GM23338 (cell line): ENCODE results near the gene CERS1. TPM values are rescaled to one million over a fixed set of nuclear protein-coding genes. Genes with fewer than 3 reads are reported as not detected.
A peak's percentile ranks its signal among the peaks of the same experiment; 100 is the strongest.

Experiments used
- ATAC-seq: fragments of 200-7000 bp; cut with Tn5 transposase; 3 replicates; pipeline ENCODE4 v1.9.1; 2020
- DNase-seq: peaks from one replicate; pipeline ENCODE4 v3.0.0-alpha.2; 2015; ENCODE audit warnings: low spot score
- H2AFZ ChIP-seq: fragments of 200-600 bp; sonication (generic); 2 replicates; pipeline ENCODE4 v1.8.0; 2016; ENCODE audit warnings: antibody characterized with exemption, mild to moderate bottlenecking, moderate library complexity
- H3F3A ChIP-seq: fragments of 200-600 bp; sonication (generic); replicated peaks from 2 replicates; pipeline ENCODE4 v1.8.0; 2017; ENCODE audit warnings: antibody characterized with exemption, mixed run types, low read depth
- H3K27ac ChIP-seq: fragments of 200-600 bp; sonication (generic); 2 replicates; pipeline ENCODE4 v1.6.1; 2016; ENCODE audit warnings: low read depth
- H3K27me3 ChIP-seq: fragments of 200-600 bp; sonication (generic); 2 replicates; pipeline ENCODE4 v1.8.0; 2016; ENCODE audit warnings: mild to moderate bottlenecking, mixed run types, moderate library complexity; ENCODE audit not compliant: insufficient read depth
- H3K36me3 ChIP-seq: fragments of 200-600 bp; sonication (generic); 2 replicates; pipeline ENCODE4 v1.8.0; 2016; ENCODE audit warnings: mild to moderate bottlenecking; ENCODE audit not compliant: insufficient read depth
- H3K4me1 ChIP-seq: fragments of 200-600 bp; sonication (generic); 2 replicates; pipeline ENCODE4 v1.8.0; 2016; ENCODE audit warnings: mild to moderate bottlenecking, moderate library complexity; ENCODE audit not compliant: insufficient read depth
- H3K4me2 ChIP-seq: fragments of 200-600 bp; sonication (generic); 2 replicates; pipeline ENCODE4 v1.7.1; 2017; ENCODE audit warnings: mixed run types
- H3K4me3 ChIP-seq: fragments of 200-600 bp; sonication (generic); 2 replicates; pipeline ENCODE4 v1.6.1; 2016; ENCODE audit warnings: mixed run types
- H3K79me2 ChIP-seq: fragments of 200-600 bp; sonication (generic); replicated peaks from 2 replicates; pipeline ENCODE4 v1.8.0; 2017; ENCODE audit warnings: mild to moderate bottlenecking; ENCODE audit not compliant: insufficient read depth
- H3K9me2 ChIP-seq: fragments of 200-600 bp; sonication (generic); 2 replicates; pipeline ENCODE4 v1.8.0; 2017; ENCODE audit not compliant: insufficient read depth
- H4K20me1 ChIP-seq: fragments of 200-600 bp; sonication (generic); replicated peaks from 2 replicates; pipeline ENCODE4 v1.8.0; 2017; ENCODE audit warnings: mild to moderate bottlenecking; ENCODE audit not compliant: insufficient read depth
- H3K27ac Mint-ChIP-seq: 2 replicates; pipeline ENCODE4 v1.8.0; 2020; ENCODE audit warnings: inconsistent platforms, mild to moderate bottlenecking, moderate library complexity, mixed read lengths
- H3K27me3 Mint-ChIP-seq: 3 replicates; pipeline ENCODE4 v1.8.0; 2022; ENCODE audit warnings: low read depth, mild to moderate bottlenecking, moderate library complexity, mixed read lengths, inconsistent platforms; ENCODE audit not compliant: insufficient read depth, poor library complexity
- H3K36me3 Mint-ChIP-seq: 3 replicates; pipeline ENCODE4 v1.8.0; 2021; ENCODE audit warnings: low read depth, mild to moderate bottlenecking, inconsistent platforms, moderate library complexity, mixed read lengths
- H3K4me1 Mint-ChIP-seq: 3 replicates; pipeline ENCODE4 v1.8.0; 2020; ENCODE audit warnings: mild to moderate bottlenecking, inconsistent platforms, mixed read lengths
- H3K4me3 Mint-ChIP-seq: 3 replicates; pipeline ENCODE4 v1.8.0; 2021; ENCODE audit warnings: moderate library complexity, mild to moderate bottlenecking, inconsistent platforms, mixed read lengths
- H3K9me3 Mint-ChIP-seq: 3 replicates; pipeline ENCODE4 v1.8.0; 2020; ENCODE audit warnings: moderate library complexity, mild to moderate bottlenecking, inconsistent platforms, mixed read lengths
- CREB1 ChIP-seq: fragments of 250-450 bp; sonication (Bioruptor Pico); IDR thresholded peaks from 2 replicates; pipeline ENCODE4 v1.5.0; 2020; ENCODE audit warnings: low read depth, mild to moderate bottlenecking, moderate library complexity
- EZH2 ChIP-seq: fragments of 200-600 bp; sonication (generic); IDR thresholded peaks from one replicate; pipeline ENCODE4 v1.8.0; 2017; ENCODE audit warnings: antibody characterized with exemption, mild to moderate bottlenecking, low read depth; ENCODE audit not compliant: unreplicated experiment
- EZH2phosphoT487 ChIP-seq: fragments of 200-600 bp; sonication (generic); IDR thresholded peaks from one replicate; pipeline ENCODE4 v1.8.1; 2018; ENCODE audit warnings: antibody characterized with exemption; ENCODE audit not compliant: unreplicated experiment
- JUNB ChIP-seq: IDR thresholded peaks from one replicate; pipeline ENCODE4 v1.6.1; 2016; ENCODE audit warnings: antibody characterized with exemption; ENCODE audit not compliant: unreplicated experiment
- NANOG ChIP-seq: IDR thresholded peaks from 2 replicates; pipeline ENCODE4 v1.6.1; 2016; ENCODE audit warnings: antibody characterized with exemption, borderline replicate concordance
- POLR2AphosphoS5 ChIP-seq: IDR thresholded peaks from 2 replicates; pipeline ENCODE4 v1.6.1; 2016; ENCODE audit warnings: antibody characterized with exemption, low read depth
- STAT1 ChIP-seq: IDR thresholded peaks from one replicate; pipeline ENCODE4 v1.6.1; 2016; ENCODE audit warnings: antibody characterized with exemption; ENCODE audit not compliant: unreplicated experiment
- ZNF114 ChIP-seq: fragments of 250-450 bp; sonication (Bioruptor Pico); IDR thresholded peaks from 2 replicates; pipeline ENCODE4 v1.5.0; 2020; ENCODE audit warnings: mild to moderate bottlenecking, moderate library complexity
- ZNF331 ChIP-seq: fragments of 250-450 bp; sonication (Bioruptor Pico); IDR thresholded peaks from 2 replicates; pipeline ENCODE4 v1.5.0; 2020; ENCODE audit warnings: low read depth, mild to moderate bottlenecking, moderate library complexity
- polyA plus RNA-seq: library from polyadenylated mRNA; unstranded; fragments of >200 nt; fragmentation: Nextera tagmentation; extraction: Ambion mirVana; gene quantifications from 2 replicates; pipeline ENCODE4 v1.2.1, GENCODE V29; 2016
- total RNA-seq: library from RNA; depleted of rRNA; stranded (reverse); fragments of >200 nt; shearing (Covaris generic); gene quantifications from 2 replicates; pipeline ENCODE4 v1.2.3, GENCODE V29; 2014
- TF ChIP-seq, protein P1 (sequence below): IDR thresholded peaks from 2 replicates; pipeline ENCODE4 v1.6.1; 2016; ENCODE audit warnings: antibody characterized with exemption
- TF ChIP-seq, protein P2 (sequence below): IDR thresholded peaks from one replicate; pipeline ENCODE4 v1.6.1; 2018; ENCODE audit warnings: antibody characterized with exemption; ENCODE audit not compliant: unreplicated experiment
- TF ChIP-seq, protein P3 (sequence below): fragments of 250-450 bp; sonication (Bioruptor Pico); IDR thresholded peaks from 2 replicates; pipeline ENCODE4 v1.5.0; 2020; ENCODE audit warnings: mild to moderate bottlenecking, moderate library complexity
- TF ChIP-seq, protein P4 (sequence below), 2 experiments: fragments of 200-600 bp in 1 of 2; sonication (generic) in 1 of 2; conservative IDR thresholded peaks; 2 replicates each; pipeline versions ENCODE4 v1.5.1 to v1.6.1; 2016 to 2017; ENCODE audit warnings: antibody characterized with exemption in 2 of 2, low read depth in 2 of 2, mild to moderate bottlenecking in 2 of 2, moderate library complexity in 1 of 2

CERS1 gene
- total and polyA plus RNA-seq, 2 experiments from 2014 or later, result 11.1 to 12.2 TPM

DNA sequence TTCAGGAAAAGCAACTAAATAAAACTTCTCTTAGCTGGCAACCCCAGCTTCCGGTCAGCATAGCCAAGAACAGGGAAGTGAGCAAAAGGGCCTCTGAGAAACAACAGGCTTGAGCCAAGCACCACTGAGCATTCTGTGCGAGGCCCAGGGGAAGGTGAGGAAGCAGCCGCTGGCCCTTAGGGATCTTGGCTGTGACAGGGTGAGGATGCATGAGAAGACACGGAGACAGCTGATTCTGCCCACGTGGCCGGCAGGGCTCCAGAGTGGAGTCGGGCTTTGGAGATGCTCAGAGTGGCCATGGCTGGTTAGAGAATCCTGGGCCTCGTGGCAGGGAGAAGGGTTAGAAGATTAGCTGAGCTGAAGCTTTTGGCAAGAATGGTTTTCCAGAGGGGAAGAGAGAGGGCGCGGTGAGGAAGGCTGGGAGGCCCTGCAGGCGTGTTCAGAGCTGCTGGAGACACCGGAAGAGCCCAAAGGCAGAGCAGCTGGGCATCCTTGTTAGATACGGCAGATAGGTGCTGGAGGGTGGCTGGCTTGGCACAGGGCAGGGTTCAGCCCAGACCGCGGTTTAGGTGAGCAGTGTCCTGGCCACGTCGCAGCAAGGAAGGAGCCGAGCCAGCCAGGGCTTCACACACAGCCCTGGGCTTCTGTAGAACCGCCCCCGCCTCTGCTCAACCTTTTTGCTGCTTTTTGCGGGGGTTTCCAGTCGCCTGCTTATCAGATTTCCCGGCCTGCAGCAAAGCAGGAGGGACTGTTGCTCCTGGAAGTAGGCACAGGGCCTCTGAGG, 46.9 kb downstream of the CERS1 start:
- no peaks in the 10 kb centered on the region for H3K4me1 ChIP-seq
- no peak overlapping the region for H3K4me3 ChIP-seq
- H3K4me3 Mint-ChIP-seq, result no peak overlapping the region
- H3K27ac ChIP-seq, result no peak overlapping the region
- peak overlapping the region; percentile 85; the same call in 1 of the 2 replicates for H3K27ac Mint-ChIP-seq
- H3K79me2 ChIP-seq, result peaks cover 49% of the 10 kb centered on the region
- H3K27me3 Mint-ChIP-seq, result peaks cover 3% of the 10 kb centered on the region
- no peaks in the 10 kb centered on the region for H3K27me3 ChIP-seq
- peaks cover 35% of the 10 kb centered on the region for H3K36me3 ChIP-seq
- H3K4me1 Mint-ChIP-seq, result peaks cover 6% of the 10 kb centered on the region
- peaks cover 40% of the 10 kb centered on the region for H4K20me1 ChIP-seq
- DNase-seq (no peak), ATAC-seq (no peak)
- no peak overlapping the region for H2AFZ ChIP-seq
- no peaks in the 10 kb centered on the region for H3K9me3 Mint-ChIP-seq
- H3K36me3 Mint-ChIP-seq, result peaks cover 59% of the 10 kb centered on the region
- H3K9me2 ChIP-seq, result no peaks in the 10 kb centered on the region
- no peak for TF ChIP-seq ZNF331 (CRISPR knock-in tag)
- TF ChIP-seq, protein P1, sequence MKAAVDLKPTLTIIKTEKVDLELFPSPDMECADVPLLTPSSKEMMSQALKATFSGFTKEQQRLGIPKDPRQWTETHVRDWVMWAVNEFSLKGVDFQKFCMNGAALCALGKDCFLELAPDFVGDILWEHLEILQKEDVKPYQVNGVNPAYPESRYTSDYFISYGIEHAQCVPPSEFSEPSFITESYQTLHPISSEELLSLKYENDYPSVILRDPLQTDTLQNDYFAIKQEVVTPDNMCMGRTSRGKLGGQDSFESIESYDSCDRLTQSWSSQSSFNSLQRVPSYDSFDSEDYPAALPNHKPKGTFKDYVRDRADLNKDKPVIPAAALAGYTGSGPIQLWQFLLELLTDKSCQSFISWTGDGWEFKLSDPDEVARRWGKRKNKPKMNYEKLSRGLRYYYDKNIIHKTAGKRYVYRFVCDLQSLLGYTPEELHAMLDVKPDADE, result no peak
- TF ChIP-seq JUNB, result no peak
- no peak for TF ChIP-seq STAT1
- TF ChIP-seq EZH2phosphoT487, result no peak
- TF ChIP-seq NANOG, result no peak
- TF ChIP-seq, protein P2, sequence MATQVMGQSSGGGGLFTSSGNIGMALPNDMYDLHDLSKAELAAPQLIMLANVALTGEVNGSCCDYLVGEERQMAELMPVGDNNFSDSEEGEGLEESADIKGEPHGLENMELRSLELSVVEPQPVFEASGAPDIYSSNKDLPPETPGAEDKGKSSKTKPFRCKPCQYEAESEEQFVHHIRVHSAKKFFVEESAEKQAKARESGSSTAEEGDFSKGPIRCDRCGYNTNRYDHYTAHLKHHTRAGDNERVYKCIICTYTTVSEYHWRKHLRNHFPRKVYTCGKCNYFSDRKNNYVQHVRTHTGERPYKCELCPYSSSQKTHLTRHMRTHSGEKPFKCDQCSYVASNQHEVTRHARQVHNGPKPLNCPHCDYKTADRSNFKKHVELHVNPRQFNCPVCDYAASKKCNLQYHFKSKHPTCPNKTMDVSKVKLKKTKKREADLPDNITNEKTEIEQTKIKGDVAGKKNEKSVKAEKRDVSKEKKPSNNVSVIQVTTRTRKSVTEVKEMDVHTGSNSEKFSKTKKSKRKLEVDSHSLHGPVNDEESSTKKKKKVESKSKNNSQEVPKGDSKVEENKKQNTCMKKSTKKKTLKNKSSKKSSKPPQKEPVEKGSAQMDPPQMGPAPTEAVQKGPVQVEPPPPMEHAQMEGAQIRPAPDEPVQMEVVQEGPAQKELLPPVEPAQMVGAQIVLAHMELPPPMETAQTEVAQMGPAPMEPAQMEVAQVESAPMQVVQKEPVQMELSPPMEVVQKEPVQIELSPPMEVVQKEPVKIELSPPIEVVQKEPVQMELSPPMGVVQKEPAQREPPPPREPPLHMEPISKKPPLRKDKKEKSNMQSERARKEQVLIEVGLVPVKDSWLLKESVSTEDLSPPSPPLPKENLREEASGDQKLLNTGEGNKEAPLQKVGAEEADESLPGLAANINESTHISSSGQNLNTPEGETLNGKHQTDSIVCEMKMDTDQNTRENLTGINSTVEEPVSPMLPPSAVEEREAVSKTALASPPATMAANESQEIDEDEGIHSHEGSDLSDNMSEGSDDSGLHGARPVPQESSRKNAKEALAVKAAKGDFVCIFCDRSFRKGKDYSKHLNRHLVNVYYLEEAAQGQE, result no peak
- no peak for TF ChIP-seq ZNF114
- TF ChIP-seq, protein P3, sequence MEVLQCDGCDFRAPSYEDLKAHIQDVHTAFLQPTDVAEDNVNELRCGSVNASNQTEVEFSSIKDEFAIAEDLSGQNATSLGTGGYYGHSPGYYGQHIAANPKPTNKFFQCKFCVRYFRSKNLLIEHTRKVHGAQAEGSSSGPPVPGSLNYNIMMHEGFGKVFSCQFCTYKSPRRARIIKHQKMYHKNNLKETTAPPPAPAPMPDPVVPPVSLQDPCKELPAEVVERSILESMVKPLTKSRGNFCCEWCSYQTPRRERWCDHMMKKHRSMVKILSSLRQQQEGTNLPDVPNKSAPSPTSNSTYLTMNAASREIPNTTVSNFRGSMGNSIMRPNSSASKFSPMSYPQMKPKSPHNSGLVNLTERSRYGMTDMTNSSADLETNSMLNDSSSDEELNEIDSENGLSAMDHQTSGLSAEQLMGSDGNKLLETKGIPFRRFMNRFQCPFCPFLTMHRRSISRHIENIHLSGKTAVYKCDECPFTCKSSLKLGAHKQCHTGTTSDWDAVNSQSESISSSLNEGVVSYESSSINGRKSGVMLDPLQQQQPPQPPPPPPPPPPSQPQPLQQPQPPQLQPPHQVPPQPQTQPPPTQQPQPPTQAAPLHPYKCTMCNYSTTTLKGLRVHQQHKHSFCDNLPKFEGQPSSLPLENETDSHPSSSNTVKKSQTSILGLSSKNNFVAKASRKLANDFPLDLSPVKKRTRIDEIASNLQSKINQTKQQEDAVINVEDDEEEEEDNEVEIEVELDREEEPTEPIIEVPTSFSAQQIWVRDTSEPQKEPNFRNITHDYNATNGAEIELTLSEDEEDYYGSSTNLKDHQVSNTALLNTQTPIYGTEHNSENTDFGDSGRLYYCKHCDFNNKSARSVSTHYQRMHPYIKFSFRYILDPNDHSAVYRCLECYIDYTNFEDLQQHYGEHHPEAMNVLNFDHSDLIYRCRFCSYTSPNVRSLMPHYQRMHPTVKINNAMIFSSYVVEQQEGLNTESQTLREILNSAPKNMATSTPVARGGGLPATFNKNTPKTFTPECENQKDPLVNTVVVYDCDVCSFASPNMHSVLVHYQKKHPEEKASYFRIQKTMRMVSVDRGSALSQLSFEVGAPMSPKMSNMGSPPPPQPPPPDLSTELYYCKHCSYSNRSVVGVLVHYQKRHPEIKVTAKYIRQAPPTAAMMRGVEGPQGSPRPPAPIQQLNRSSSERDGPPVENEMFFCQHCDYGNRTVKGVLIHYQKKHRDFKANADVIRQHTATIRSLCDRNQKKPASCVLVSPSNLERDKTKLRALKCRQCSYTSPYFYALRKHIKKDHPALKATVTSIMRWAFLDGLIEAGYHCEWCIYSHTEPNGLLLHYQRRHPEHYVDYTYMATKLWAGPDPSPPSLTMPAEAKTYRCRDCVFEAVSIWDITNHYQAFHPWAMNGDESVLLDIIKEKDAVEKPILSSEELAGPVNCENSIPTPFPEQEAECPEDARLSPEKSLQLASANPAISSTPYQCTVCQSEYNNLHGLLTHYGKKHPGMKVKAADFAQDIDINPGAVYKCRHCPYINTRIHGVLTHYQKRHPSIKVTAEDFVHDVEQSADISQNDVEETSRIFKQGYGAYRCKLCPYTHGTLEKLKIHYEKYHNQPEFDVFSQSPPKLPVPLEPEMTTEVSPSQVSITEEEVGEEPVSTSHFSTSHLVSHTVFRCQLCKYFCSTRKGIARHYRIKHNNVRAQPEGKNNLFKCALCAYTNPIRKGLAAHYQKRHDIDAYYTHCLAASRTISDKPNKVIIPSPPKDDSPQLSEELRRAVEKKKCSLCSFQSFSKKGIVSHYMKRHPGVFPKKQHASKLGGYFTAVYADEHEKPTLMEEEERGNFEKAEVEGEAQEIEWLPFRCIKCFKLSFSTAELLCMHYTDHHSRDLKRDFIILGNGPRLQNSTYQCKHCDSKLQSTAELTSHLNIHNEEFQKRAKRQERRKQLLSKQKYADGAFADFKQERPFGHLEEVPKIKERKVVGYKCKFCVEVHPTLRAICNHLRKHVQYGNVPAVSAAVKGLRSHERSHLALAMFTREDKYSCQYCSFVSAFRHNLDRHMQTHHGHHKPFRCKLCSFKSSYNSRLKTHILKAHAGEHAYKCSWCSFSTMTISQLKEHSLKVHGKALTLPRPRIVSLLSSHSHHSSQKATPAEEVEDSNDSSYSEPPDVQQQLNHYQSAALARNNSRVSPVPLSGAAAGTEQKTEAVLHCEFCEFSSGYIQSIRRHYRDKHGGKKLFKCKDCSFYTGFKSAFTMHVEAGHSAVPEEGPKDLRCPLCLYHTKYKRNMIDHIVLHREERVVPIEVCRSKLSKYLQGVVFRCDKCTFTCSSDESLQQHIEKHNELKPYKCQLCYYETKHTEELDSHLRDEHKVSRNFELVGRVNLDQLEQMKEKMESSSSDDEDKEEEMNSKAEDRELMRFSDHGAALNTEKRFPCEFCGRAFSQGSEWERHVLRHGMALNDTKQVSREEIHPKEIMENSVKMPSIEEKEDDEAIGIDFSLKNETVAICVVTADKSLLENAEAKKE (CRISPR knock-in tag), result no peak
- TF ChIP-seq POLR2AphosphoS5, result no peak
- TF ChIP-seq EZH2, result no peak
- no peak for TF ChIP-seq CREB1 (CRISPR knock-in tag)
- TF ChIP-seq, protein P4, sequence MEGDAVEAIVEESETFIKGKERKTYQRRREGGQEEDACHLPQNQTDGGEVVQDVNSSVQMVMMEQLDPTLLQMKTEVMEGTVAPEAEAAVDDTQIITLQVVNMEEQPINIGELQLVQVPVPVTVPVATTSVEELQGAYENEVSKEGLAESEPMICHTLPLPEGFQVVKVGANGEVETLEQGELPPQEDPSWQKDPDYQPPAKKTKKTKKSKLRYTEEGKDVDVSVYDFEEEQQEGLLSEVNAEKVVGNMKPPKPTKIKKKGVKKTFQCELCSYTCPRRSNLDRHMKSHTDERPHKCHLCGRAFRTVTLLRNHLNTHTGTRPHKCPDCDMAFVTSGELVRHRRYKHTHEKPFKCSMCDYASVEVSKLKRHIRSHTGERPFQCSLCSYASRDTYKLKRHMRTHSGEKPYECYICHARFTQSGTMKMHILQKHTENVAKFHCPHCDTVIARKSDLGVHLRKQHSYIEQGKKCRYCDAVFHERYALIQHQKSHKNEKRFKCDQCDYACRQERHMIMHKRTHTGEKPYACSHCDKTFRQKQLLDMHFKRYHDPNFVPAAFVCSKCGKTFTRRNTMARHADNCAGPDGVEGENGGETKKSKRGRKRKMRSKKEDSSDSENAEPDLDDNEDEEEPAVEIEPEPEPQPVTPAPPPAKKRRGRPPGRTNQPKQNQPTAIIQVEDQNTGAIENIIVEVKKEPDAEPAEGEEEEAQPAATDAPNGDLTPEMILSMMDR (conservative IDR thresholded peaks at IDR 0.05; ENCODE audit: low read depth in 2 of 2), result no peak
- H3K4me2 ChIP-seq, result no peak overlapping the region
- peaks cover 14% of the 10 kb centered on the region for H3F3A ChIP-seq
